ENCODE measurements around the gene PAIP2.
A peak's percentile ranks its signal among the peaks of the same experiment; 100 is the strongest.
"Not testable (repeated sequence)": the region's sequence is repeated elsewhere in the genome, so short reads cannot be mapped to it uniquely, and the experiment has no call there.

Gene PAIP2

GRCh38 chr5:139355900-139356299, 14.2 kb downstream of the PAIP2 start:
- DNase-seq (ENCODE audit: low spot score in 2 of 2); H3K9me3 Mint-ChIP-seq; ATAC-seq; H3K4me3 Mint-ChIP-seq; H3K27ac Mint-ChIP-seq: not testable (repeated sequence)
- peaks cover 26% of the 10 kb centered on the region for H3K4me1 Mint-ChIP-seq
- H3K36me3 Mint-ChIP-seq: peaks cover 71% of the 10 kb centered on the region

- peaks cover 65% of the 10 kb centered on the region for H3K36me3 Mint-ChIP-seq
- DNase-seq (ENCODE audit: low spot score in 2 of 2): no peak
- no peak overlapping the region for H3K4me3 Mint-ChIP-seq
- ATAC-seq: no peak
- no peaks in the 10 kb centered on the region for H3K9me3 Mint-ChIP-seq
- H3K4me1 Mint-ChIP-seq: peaks cover 21% of the 10 kb centered on the region
- peak overlapping the region; percentile 35 for H3K27ac Mint-ChIP-seq
Measured at GRCh38 chr5:139358064-139358463, 16.4 kb downstream of the PAIP2 start.

GRCh38 chr5:139360384-139360783, 18.7 kb downstream of the PAIP2 start:
- Mint-ChIP-seq H3K36me3 (peaks cover 65% of the 10 kb centered on the region), H3K9me3 (no peaks in the 10 kb centered on the region), H3K4me3 (no peak overlapping the region), H3K4me1 (peaks cover 19% of the 10 kb centered on the region), H3K27ac (no peak overlapping the region)
- ATAC-seq (no peak), DNase-seq (ENCODE audit: low spot score in 2 of 2) (no peak)

GRCh38 chr5:139361835-139362429, 20.3 kb downstream of the PAIP2 start:
- no peaks in the 10 kb centered on the region for H3K9me3 Mint-ChIP-seq
- H3K4me3 Mint-ChIP-seq: no peak overlapping the region
- peaks cover 65% of the 10 kb centered on the region for H3K36me3 Mint-ChIP-seq
- ATAC-seq (no peak), DNase-seq (ENCODE audit: low spot score in 2 of 2) (no peak)
- H3K4me1 Mint-ChIP-seq: peaks cover 19% of the 10 kb centered on the region
- peak overlapping the region; percentile 50 for H3K27ac Mint-ChIP-seq

GRCh38 chr5:139363937-139364336, 22.3 kb downstream of the PAIP2 start:
- H3K27ac Mint-ChIP-seq: peak overlapping the region; percentile 43
- DNase-seq (ENCODE audit: low spot score in 2 of 2) (no peak), ATAC-seq (peak; percentile 43)
- no peak overlapping the region for H3K4me3 Mint-ChIP-seq
- peaks cover 75% of the 10 kb centered on the region for H3K36me3 Mint-ChIP-seq
- no peaks in the 10 kb centered on the region for H3K9me3 Mint-ChIP-seq
- peaks cover 8% of the 10 kb centered on the region for H3K4me1 Mint-ChIP-seq

GRCh38 chr5:139364466-139364865, 22.8 kb downstream of the PAIP2 start:
- no peak for DNase-seq (ENCODE audit: low spot score in 2 of 2)
- Mint-ChIP-seq H3K27ac (peak overlapping the region; percentile 43), H3K9me3 (no peaks in the 10 kb centered on the region), H3K36me3 (peaks cover 79% of the 10 kb centered on the region), H3K4me1 (peaks cover 7% of the 10 kb centered on the region), H3K4me3 (no peak overlapping the region)
- ATAC-seq: no peak

GRCh38 chr5:139368613-139369012, 27.0 kb downstream of the PAIP2 start:
- no peak for DNase-seq (ENCODE audit: low spot score in 2 of 2)
- Mint-ChIP-seq H3K36me3 (peaks cover 70% of the 10 kb centered on the region), H3K4me3 (no peak overlapping the region), H3K9me3 (no peaks in the 10 kb centered on the region), H3K27ac (no peak overlapping the region), H3K4me1 (peaks cover 22% of the 10 kb centered on the region)
- no peak for ATAC-seq

- Mint-ChIP-seq H3K4me3 (no peak overlapping the region), H3K36me3 (peaks cover 65% of the 10 kb centered on the region), H3K4me1 (peaks cover 17% of the 10 kb centered on the region), H3K27ac (no peak overlapping the region), H3K9me3 (no peaks in the 10 kb centered on the region)
- ATAC-seq (no peak), DNase-seq (ENCODE audit: low spot score in 2 of 2) (no peak)
Measured at GRCh38 chr5:139369181-139369580, 27.5 kb downstream of the PAIP2 start.

- peak overlapping the region; percentile 29 for H3K27ac Mint-ChIP-seq
- no peak for DNase-seq (ENCODE audit: low spot score in 2 of 2)
- H3K4me1 Mint-ChIP-seq: peaks cover 17% of the 10 kb centered on the region
- no peaks in the 10 kb centered on the region for H3K9me3 Mint-ChIP-seq
- H3K36me3 Mint-ChIP-seq: peaks cover 48% of the 10 kb centered on the region
- peak; percentile 77 for ATAC-seq
- peak overlapping the region; percentile 4 for H3K4me3 Mint-ChIP-seq
Measured at GRCh38 chr5:139371482-139372435, 30.1 kb downstream of the PAIP2 start.

- H3K27ac Mint-ChIP-seq: peak overlapping the region; percentile 1
- H3K4me3 Mint-ChIP-seq: no peak overlapping the region
- H3K4me1 Mint-ChIP-seq: peaks cover 24% of the 10 kb centered on the region
- DNase-seq (ENCODE audit: low spot score in 2 of 2): no peak
- ATAC-seq: no peak
- peaks cover 31% of the 10 kb centered on the region for H3K36me3 Mint-ChIP-seq
- no peaks in the 10 kb centered on the region for H3K9me3 Mint-ChIP-seq
Measured at GRCh38 chr5:139374909-139375308, 33.3 kb downstream of the PAIP2 start.

- H3K4me3 Mint-ChIP-seq: no peak overlapping the region
- peaks cover 19% of the 10 kb centered on the region for H3K4me1 Mint-ChIP-seq
- H3K36me3 Mint-ChIP-seq: peaks cover 30% of the 10 kb centered on the region
- H3K27ac Mint-ChIP-seq: no peak overlapping the region
- no peak for ATAC-seq
- no peak for DNase-seq (ENCODE audit: low spot score in 2 of 2)
- H3K9me3 Mint-ChIP-seq: no peaks in the 10 kb centered on the region
Measured at GRCh38 chr5:139376364-139376763, 34.7 kb downstream of the PAIP2 start.

- ATAC-seq: no peak
Measured at GRCh38 chr5:139377226-139377625, 35.6 kb downstream of the PAIP2 start.

GRCh38 chr5:139378101-139378825, 36.6 kb downstream of the PAIP2 start:
- H3K9me3 Mint-ChIP-seq: no peaks in the 10 kb centered on the region
- ATAC-seq (no peak), DNase-seq (ENCODE audit: low spot score in 2 of 2) (no peak)
- H3K4me1 Mint-ChIP-seq: peaks cover 7% of the 10 kb centered on the region
- H3K27ac Mint-ChIP-seq: no peak overlapping the region
- H3K4me3 Mint-ChIP-seq: no peak overlapping the region
- peaks cover 22% of the 10 kb centered on the region for H3K36me3 Mint-ChIP-seq

More at GRCh38 chr5:139377226-139377625, 35.6 kb downstream of the PAIP2 start:
- peaks cover 10% of the 10 kb centered on the region for H3K4me1 Mint-ChIP-seq
- no peak overlapping the region for H3K27ac Mint-ChIP-seq
- H3K4me3 Mint-ChIP-seq: no peak overlapping the region
- peaks cover 22% of the 10 kb centered on the region for H3K36me3 Mint-ChIP-seq
- no peak for DNase-seq (ENCODE audit: low spot score in 2 of 2)
- H3K9me3 Mint-ChIP-seq: no peaks in the 10 kb centered on the region

- no peaks in the 10 kb centered on the region for H3K9me3 Mint-ChIP-seq
- DNase-seq (ENCODE audit: low spot score in 2 of 2): no peak
- no peak overlapping the region for H3K27ac Mint-ChIP-seq
- H3K36me3 Mint-ChIP-seq: peaks cover 22% of the 10 kb centered on the region
- ATAC-seq: no peak
- peaks cover 7% of the 10 kb centered on the region for H3K4me1 Mint-ChIP-seq
- H3K4me3 Mint-ChIP-seq: no peak overlapping the region
Measured at GRCh38 chr5:139378941-139379361, 37.3 kb downstream of the PAIP2 start.

Measured in stimulated activated effector memory CD8-positive, alpha-beta T cell treated with anti-CD3 and anti-CD28 coated beads, Interleukin-12 subunit alpha, Interleukin-12 subunit beta, amount 100 ng/mL, for 72 hours (primary cell).